ENCODE data around the gene SMS. TPM values are rescaled to one million over a fixed set of nuclear protein-coding genes. Genes with fewer than 3 reads are reported as not detected.
A peak's percentile ranks its signal among the peaks of the same experiment; 100 is the strongest.

SMS gene
- total RNA-seq, 1 experiment from 2014 or later = 218 TPM

- H3K9me2 ChIP-seq (ENCODE audit: insufficient read depth) = no peaks in the 10 kb centered on the region
- H2AFZ ChIP-seq = no peak overlapping the region
- no peak for DNase-seq
- peaks cover 7% of the 10 kb centered on the region; the same call in 1 of the 2 replicates for H3K79me2 ChIP-seq (ENCODE audit: low read depth)
- H3K9me3 ChIP-seq (ENCODE audit: insufficient read depth, low read depth) = no peaks in the 10 kb centered on the region
- H3K36me3 ChIP-seq (ENCODE audit: low read depth) = peaks cover 13% of the 10 kb centered on the region
- ChIA-PET POLR2A (ENCODE audit: unreplicated experiment) (no interaction called here), CTCF (no interaction called here)
- TF ChIP-seq EZH2 (IDR thresholded peaks at IDR 0.05; ENCODE audit: low read depth) (no peak), CTCF (conservative IDR thresholded peaks at IDR 0.05) (no peak)
- H4K20me1 ChIP-seq (ENCODE audit: insufficient read depth) = no peaks in the 10 kb centered on the region
- no peak overlapping the region for H3K27ac ChIP-seq
- no peak overlapping the region for H3K4me2 ChIP-seq
- H3F3A ChIP-seq (ENCODE audit: insufficient read depth, low read depth) = peaks cover 26% of the 10 kb centered on the region
- H3K4me3 ChIP-seq = no peak overlapping the region
- BruUV-seq (replicated peaks) = no TSS peak
- no peaks in the 10 kb centered on the region for H3K27me3 ChIP-seq (ENCODE audit: insufficient read depth, low read depth)
- intact Hi-C loops (cut with micrococcal nuclease; ENCODE audit: unreplicated experiment) = loop anchor here (2.0 kb wide), 1 partner anchor 136 kb away; the partner anchor contains the start of gene MBTPS2
- H3K4me1 ChIP-seq (replicated peaks; ENCODE audit: insufficient read depth) = peaks cover 24% of the 10 kb centered on the region
Observed at GRCh38 chrX:21975242-21975641, 34.7 kb downstream of the SMS start.

GRCh38 chrX:21975812-21976211 lies 35.3 kb downstream of the SMS start:
- Histone ChIP-seq H3K27ac (no peak overlapping the region), H3K36me3 (ENCODE audit: low read depth) (peaks cover 13% of the 10 kb centered on the region), H3K4me3 (no peak overlapping the region), H2AFZ (no peak overlapping the region), H3K79me2 (ENCODE audit: low read depth) (peaks cover 7% of the 10 kb centered on the region; the same call in 1 of the 2 replicates), H3K9me3 (ENCODE audit: insufficient read depth, low read depth) (no peaks in the 10 kb centered on the region), H3K4me1 (replicated peaks; ENCODE audit: insufficient read depth) (peaks cover 24% of the 10 kb centered on the region), H3F3A (ENCODE audit: insufficient read depth, low read depth) (peaks cover 26% of the 10 kb centered on the region), H3K4me2 (no peak overlapping the region), H3K27me3 (ENCODE audit: insufficient read depth, low read depth) (no peaks in the 10 kb centered on the region), H4K20me1 (ENCODE audit: insufficient read depth) (no peaks in the 10 kb centered on the region), H3K9me2 (ENCODE audit: insufficient read depth) (no peaks in the 10 kb centered on the region)
- no peak for TF ChIP-seq EZH2 (IDR thresholded peaks at IDR 0.05; ENCODE audit: low read depth)
- TF ChIP-seq CTCF (conservative IDR thresholded peaks at IDR 0.05) = peak; percentile 36; the same call in 1 of the 2 replicates
- no TSS peak for BruUV-seq (replicated peaks)
- intact Hi-C loops (cut with micrococcal nuclease; ENCODE audit: unreplicated experiment) = loop anchor here (2.0 kb wide), 1 partner anchor 137 kb away; the partner anchor contains the start of gene MBTPS2
- CTCF ChIA-PET = no interaction called here
- DNase-seq = no peak
- POLR2A ChIA-PET (ENCODE audit: unreplicated experiment) = no interaction called here

GRCh38 chrX:21978346-21978745 lies 37.8 kb downstream of the SMS start:
- Histone ChIP-seq H3F3A (ENCODE audit: insufficient read depth, low read depth) (peaks cover 17% of the 10 kb centered on the region), H3K79me2 (ENCODE audit: low read depth) (peaks cover 7% of the 10 kb centered on the region; the same call in 1 of the 2 replicates), H4K20me1 (ENCODE audit: insufficient read depth) (no peaks in the 10 kb centered on the region), H3K4me2 (no peak overlapping the region), H3K27me3 (ENCODE audit: insufficient read depth, low read depth) (no peaks in the 10 kb centered on the region), H3K4me3 (no peak overlapping the region), H3K27ac (no peak overlapping the region), H3K4me1 (replicated peaks; ENCODE audit: insufficient read depth) (peaks cover 17% of the 10 kb centered on the region), H3K36me3 (ENCODE audit: low read depth) (peaks cover 13% of the 10 kb centered on the region), H3K9me2 (ENCODE audit: insufficient read depth) (no peaks in the 10 kb centered on the region), H2AFZ (no peak overlapping the region), H3K9me3 (ENCODE audit: insufficient read depth, low read depth) (no peaks in the 10 kb centered on the region)
- BruUV-seq (replicated peaks) = no TSS peak
- CTCF ChIA-PET = no interaction called here
- TF ChIP-seq CTCF (conservative IDR thresholded peaks at IDR 0.05) = no peak
- TF ChIP-seq EZH2 (IDR thresholded peaks at IDR 0.05; ENCODE audit: low read depth) = no peak
- DNase-seq = no peak
- POLR2A ChIA-PET (ENCODE audit: unreplicated experiment) = no interaction called here
- intact Hi-C loops (cut with micrococcal nuclease; ENCODE audit: unreplicated experiment) = no loop called here
